Measurements from ENCODE around the gene TRMT11.

Gene TRMT11

DNA sequence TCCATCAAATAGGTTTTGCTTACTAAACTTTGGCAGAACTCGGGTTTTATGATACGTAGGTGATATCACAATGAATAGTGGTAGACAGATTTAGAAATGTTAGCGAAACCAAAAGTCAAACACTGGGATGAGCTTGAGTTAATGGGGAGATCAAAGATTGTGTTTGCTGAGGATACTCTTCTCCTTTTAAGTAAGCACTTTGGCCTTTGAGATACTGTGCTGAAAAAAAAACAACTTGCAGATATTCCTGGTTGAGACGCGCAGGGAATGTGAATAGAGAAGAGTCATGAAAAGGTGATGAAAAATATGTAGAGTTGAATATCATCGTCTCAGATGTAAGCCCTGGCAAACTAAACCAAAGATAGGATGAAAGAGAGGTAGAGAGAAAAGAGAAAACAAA lies 48.3 kb downstream of the TRMT11 start:
- H3K23ac ChIP-seq (ENCODE audit: low read depth, low read length, poor library complexity) = no peak overlapping the region
- no peak overlapping the region for H3K9ac ChIP-seq (ENCODE audit: low read depth, low read length, poor library complexity)
- no peak overlapping the region for H3K4me3 ChIP-seq (ENCODE audit: low read length in 2 of 2)
- H3K9me3 ChIP-seq (replicated peaks in 1 of 2; ENCODE audit: control insufficient read depth in 2 of 2, insufficient read depth in 1 of 2, low read depth in 1 of 2, low read length in 2 of 2) = peaks cover 0 to 6% of the 10 kb centered on the region in 2 donors
- H3K79me1 ChIP-seq (ENCODE audit: low read depth, low read length) = no peaks in the 10 kb centered on the region
- H2BK5ac ChIP-seq (ENCODE audit: low read length) = no peak overlapping the region
- no CpG with 5 or more reads among the region's 6 CpGs for WGBS, 2 donors (ENCODE audit: extremely low coverage in 2 of 2, insufficient read length in 2 of 2, insufficient replicate concordance in 1 of 2)
- H3K4ac ChIP-seq (ENCODE audit: low read length) = no peak overlapping the region
- H2AFZ ChIP-seq (ENCODE audit: low read length) = no peak overlapping the region
- no peak overlapping the region for H3K27ac ChIP-seq (replicated peaks; ENCODE audit: low read length)
- peaks cover 0 to 91% of the 10 kb centered on the region in 2 donors for H3K36me3 ChIP-seq (replicated peaks in 1 of 2; ENCODE audit: control insufficient read depth in 2 of 2, insufficient read depth in 2 of 2, low read length in 2 of 2)
- no peak overlapping the region for H2BK12ac ChIP-seq (ENCODE audit: low read length)
- no peak overlapping the region for H3K14ac ChIP-seq (ENCODE audit: low read length)
- H4K91ac ChIP-seq (ENCODE audit: low read depth, low read length, poor library complexity) = no peak overlapping the region
- peaks cover 0 to 9% of the 10 kb centered on the region in 2 donors for H3K4me1 ChIP-seq (ENCODE audit: control insufficient read depth in 2 of 2, insufficient read depth in 1 of 2, low read depth in 1 of 2, low read length in 2 of 2)
- no peak overlapping the region for H4K8ac ChIP-seq (ENCODE audit: low read depth, low read length)
- H3K4me2 ChIP-seq (ENCODE audit: insufficient read depth, low read length, poor library complexity, severe bottlenecking) = no peak overlapping the region
- no peaks in the 10 kb centered on the region for H3K27me3 ChIP-seq (ENCODE audit: control insufficient read depth in 3 of 3, insufficient read depth in 3 of 3, low read depth in 1 of 3, low read length in 3 of 3)
- H2BK15ac ChIP-seq (ENCODE audit: low read length) = no peak overlapping the region
- no peak overlapping the region for H3K18ac ChIP-seq (ENCODE audit: low read length)
- no peak overlapping the region for H2BK120ac ChIP-seq (ENCODE audit: low read depth, low read length)
- DNase-seq (ENCODE audit: low spot score) = no peak
- H2AK5ac ChIP-seq (ENCODE audit: low read depth, low read length) = no peak overlapping the region

DNA sequence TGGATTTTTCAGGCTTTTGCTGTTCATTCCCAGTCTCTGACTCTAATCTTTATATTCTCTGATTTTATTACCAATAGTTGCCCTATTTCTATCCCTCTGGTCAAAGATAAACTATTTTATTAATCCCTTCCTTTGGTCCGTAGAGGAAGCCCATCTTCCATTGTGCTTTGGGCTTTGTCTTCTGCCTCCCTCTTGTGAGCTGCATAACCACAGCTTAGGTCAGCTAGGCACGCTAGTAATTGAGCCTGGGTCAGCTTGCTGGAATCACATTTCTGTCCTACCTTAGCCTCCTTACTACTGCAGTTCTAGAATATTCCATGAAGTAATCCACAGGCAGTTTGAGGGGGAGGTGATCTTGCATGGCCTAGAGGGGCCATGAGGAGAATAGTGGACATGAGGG lies 49.4 kb downstream of the TRMT11 start:
- no peak overlapping the region for H3K23ac ChIP-seq (ENCODE audit: low read depth, low read length, poor library complexity)
- no CpG with 5 or more reads among the region's 2 CpGs for WGBS, 2 donors (ENCODE audit: extremely low coverage in 2 of 2, insufficient read length in 2 of 2, insufficient replicate concordance in 1 of 2)
- no peak overlapping the region for H3K4me2 ChIP-seq (ENCODE audit: insufficient read depth, low read length, poor library complexity, severe bottlenecking)
- H4K8ac ChIP-seq (ENCODE audit: low read depth, low read length) = no peak overlapping the region
- H3K27ac ChIP-seq (replicated peaks; ENCODE audit: low read length) = no peak overlapping the region
- peaks cover 0 to 9% of the 10 kb centered on the region in 2 donors for H3K4me1 ChIP-seq (ENCODE audit: control insufficient read depth in 2 of 2, insufficient read depth in 1 of 2, low read depth in 1 of 2, low read length in 2 of 2)
- H4K91ac ChIP-seq (ENCODE audit: low read depth, low read length, poor library complexity) = no peak overlapping the region
- DNase-seq (ENCODE audit: low spot score) = no peak
- no peak overlapping the region for H3K14ac ChIP-seq (ENCODE audit: low read length)
- peaks cover 0 to 6% of the 10 kb centered on the region in 2 donors for H3K9me3 ChIP-seq (replicated peaks in 1 of 2; ENCODE audit: control insufficient read depth in 2 of 2, insufficient read depth in 1 of 2, low read depth in 1 of 2, low read length in 2 of 2)
- no peak overlapping the region for H2AFZ ChIP-seq (ENCODE audit: low read length)
- no peak overlapping the region for H2AK5ac ChIP-seq (ENCODE audit: low read depth, low read length)
- no peak overlapping the region for H2BK5ac ChIP-seq (ENCODE audit: low read length)
- no peak overlapping the region for H3K9ac ChIP-seq (ENCODE audit: low read depth, low read length, poor library complexity)
- H3K4me3 ChIP-seq (ENCODE audit: low read length in 2 of 2) = no peak overlapping the region
- no peak overlapping the region for H2BK12ac ChIP-seq (ENCODE audit: low read length)
- no peak overlapping the region for H2BK120ac ChIP-seq (ENCODE audit: low read depth, low read length)
- H3K79me1 ChIP-seq (ENCODE audit: low read depth, low read length) = no peaks in the 10 kb centered on the region
- no peaks in the 10 kb centered on the region for H3K27me3 ChIP-seq (ENCODE audit: control insufficient read depth in 3 of 3, insufficient read depth in 3 of 3, low read depth in 1 of 3, low read length in 3 of 3)
- no peak overlapping the region for H2BK15ac ChIP-seq (ENCODE audit: low read length)
- no peak overlapping the region for H3K4ac ChIP-seq (ENCODE audit: low read length)
- H3K18ac ChIP-seq (ENCODE audit: low read length) = no peak overlapping the region
- H3K36me3 ChIP-seq (replicated peaks in 1 of 2; ENCODE audit: control insufficient read depth in 2 of 2, insufficient read depth in 2 of 2, low read length in 2 of 2) = peaks cover 0 to 91% of the 10 kb centered on the region in 2 donors

DNA sequence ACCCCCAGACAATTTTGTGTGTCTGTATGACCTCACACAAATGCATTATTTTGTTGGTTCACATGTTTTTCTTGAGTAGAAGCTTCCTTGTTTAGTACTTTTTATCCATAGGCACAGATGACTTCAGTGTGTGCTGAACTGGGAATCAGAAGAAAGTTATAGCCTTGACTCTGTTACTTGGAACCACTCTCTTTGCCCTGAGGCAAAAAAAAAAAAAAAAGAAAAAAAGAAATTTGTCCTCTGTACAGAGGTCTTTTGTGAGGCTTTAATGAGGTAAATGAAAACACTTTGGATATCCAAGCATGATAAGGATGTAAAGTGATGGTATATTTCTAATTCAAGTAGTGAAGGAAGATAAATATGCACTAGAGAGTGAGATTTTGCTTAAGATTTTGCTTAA lies 51.9 kb downstream of the TRMT11 start:
- Histone ChIP-seq H3K36me3 (replicated peaks in 1 of 2; ENCODE audit: control insufficient read depth in 2 of 2, insufficient read depth in 2 of 2, low read length in 2 of 2) (peaks cover 0 to 93% of the 10 kb centered on the region in 2 donors), H4K91ac (ENCODE audit: low read depth, low read length, poor library complexity) (no peak overlapping the region), H2BK15ac (ENCODE audit: low read length) (no peak overlapping the region), H3K4me3 (ENCODE audit: low read length in 2 of 2) (no peak overlapping the region), H3K14ac (ENCODE audit: low read length) (no peak overlapping the region), H3K4ac (ENCODE audit: low read length) (no peak overlapping the region), H3K27ac (replicated peaks; ENCODE audit: low read length) (no peak overlapping the region), H3K9me3 (replicated peaks in 1 of 2; ENCODE audit: control insufficient read depth in 2 of 2, insufficient read depth in 1 of 2, low read depth in 1 of 2, low read length in 2 of 2) (peaks cover 0 to 10% of the 10 kb centered on the region in 2 donors), H3K23ac (ENCODE audit: low read depth, low read length, poor library complexity) (no peak overlapping the region), H3K4me1 (ENCODE audit: control insufficient read depth in 2 of 2, insufficient read depth in 1 of 2, low read depth in 1 of 2, low read length in 2 of 2) (peaks cover 9 to 11% of the 10 kb centered on the region in 2 donors), H2BK12ac (ENCODE audit: low read length) (no peak overlapping the region), H3K4me2 (ENCODE audit: insufficient read depth, low read length, poor library complexity, severe bottlenecking) (no peak overlapping the region), H3K79me1 (ENCODE audit: low read depth, low read length) (no peaks in the 10 kb centered on the region), H2BK5ac (ENCODE audit: low read length) (no peak overlapping the region), H2BK120ac (ENCODE audit: low read depth, low read length) (no peak overlapping the region), H3K9ac (ENCODE audit: low read depth, low read length, poor library complexity) (no peak overlapping the region), H2AFZ (ENCODE audit: low read length) (no peak overlapping the region), H2AK5ac (ENCODE audit: low read depth, low read length) (no peak overlapping the region), H3K18ac (ENCODE audit: low read length) (no peak overlapping the region), H4K8ac (ENCODE audit: low read depth, low read length) (no peak overlapping the region), H3K27me3 (ENCODE audit: control insufficient read depth in 3 of 3, insufficient read depth in 3 of 3, low read depth in 1 of 3, low read length in 3 of 3) (no peaks in the 10 kb centered on the region)
- DNase-seq (ENCODE audit: low spot score) = no peak

DNA sequence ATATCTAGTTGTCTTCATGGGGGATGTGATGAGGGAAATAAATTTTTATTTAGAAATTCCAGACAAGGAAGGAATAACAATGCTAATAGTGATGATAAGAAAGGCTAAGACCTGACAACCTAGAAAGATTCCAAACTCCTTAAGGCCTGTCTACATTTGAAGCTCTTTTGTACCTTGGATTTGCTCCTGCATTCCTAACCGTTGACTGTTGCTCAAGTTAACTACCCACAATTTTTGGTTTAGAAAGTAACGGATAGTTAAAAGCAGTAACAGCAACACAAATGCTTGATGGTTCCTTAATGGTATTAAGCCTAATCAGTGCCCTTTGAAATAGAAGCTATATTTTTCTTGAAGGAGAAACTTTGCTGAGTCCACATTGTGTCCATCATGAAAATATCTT lies 52.9 kb downstream of the TRMT11 start:
- Histone ChIP-seq H3K4me2 (ENCODE audit: insufficient read depth, low read length, poor library complexity, severe bottlenecking) (no peak overlapping the region), H2BK120ac (ENCODE audit: low read depth, low read length) (no peak overlapping the region), H4K8ac (ENCODE audit: low read depth, low read length) (no peak overlapping the region), H2BK5ac (ENCODE audit: low read length) (no peak overlapping the region), H3K79me1 (ENCODE audit: low read depth, low read length) (no peaks in the 10 kb centered on the region), H3K4me1 (ENCODE audit: control insufficient read depth in 2 of 2, insufficient read depth in 1 of 2, low read depth in 1 of 2, low read length in 2 of 2) (peaks cover 9 to 11% of the 10 kb centered on the region in 2 donors), H3K4ac (ENCODE audit: low read length) (no peak overlapping the region), H3K9ac (ENCODE audit: low read depth, low read length, poor library complexity) (no peak overlapping the region), H3K18ac (ENCODE audit: low read length) (no peak overlapping the region), H3K27ac (replicated peaks; ENCODE audit: low read length) (no peak overlapping the region), H2BK12ac (ENCODE audit: low read length) (no peak overlapping the region), H3K9me3 (replicated peaks in 1 of 2; ENCODE audit: control insufficient read depth in 2 of 2, insufficient read depth in 1 of 2, low read depth in 1 of 2, low read length in 2 of 2) (peaks cover 0 to 11% of the 10 kb centered on the region in 2 donors), H3K4me3 (ENCODE audit: low read length in 2 of 2) (no peak overlapping the region), H3K27me3 (ENCODE audit: control insufficient read depth in 3 of 3, insufficient read depth in 3 of 3, low read depth in 1 of 3, low read length in 3 of 3) (no peaks in the 10 kb centered on the region), H4K91ac (ENCODE audit: low read depth, low read length, poor library complexity) (no peak overlapping the region), H2AK5ac (ENCODE audit: low read depth, low read length) (no peak overlapping the region), H3K14ac (ENCODE audit: low read length) (no peak overlapping the region), H3K36me3 (replicated peaks in 1 of 2; ENCODE audit: control insufficient read depth in 2 of 2, insufficient read depth in 2 of 2, low read length in 2 of 2) (peaks cover 0 to 84% of the 10 kb centered on the region in 2 donors), H2AFZ (ENCODE audit: low read length) (no peak overlapping the region), H3K23ac (ENCODE audit: low read depth, low read length, poor library complexity) (no peak overlapping the region), H2BK15ac (ENCODE audit: low read length) (no peak overlapping the region)
- WGBS, 2 donors (ENCODE audit: extremely low coverage in 2 of 2, insufficient read length in 2 of 2, insufficient replicate concordance in 1 of 2) = no CpG with 5 or more reads among the region's 2 CpGs
- DNase-seq (ENCODE audit: low spot score) = no peak

All from neuronal stem cell (in vitro differentiated cells).